ENCODE data around the gene DNAJC17.

Gene DNAJC17

GRCh38 chr15:40723919-40724318 is 83.4 kb downstream of the DNAJC17 start:
- no peak for DNase-seq

GRCh38 chr15:40722934-40723333 is 84.3 kb downstream of the DNAJC17 start:
- no peak for DNase-seq

GRCh38 chr15:40722354-40722753 is 84.9 kb downstream of the DNAJC17 start:
- no peak for DNase-seq

GRCh38 chr15:40721701-40722100 is 85.6 kb downstream of the DNAJC17 start:
- DNase-seq, result no peak

- DNase-seq, result no peak
These were observed 91.1 kb downstream of the DNAJC17 start for GRCh38 chr15:40716165-40716564.

All from activated T-cell treated with anti-CD3 and anti-CD28 coated beads for 4 hours (primary cell).